ENCODE results near the gene GRXCR2. TPM values are rescaled to one million over a fixed set of nuclear protein-coding genes. Genes with fewer than 3 reads are reported as not detected.
"Not testable (repeated sequence)": the region's sequence is repeated elsewhere in the genome, so short reads cannot be mapped to it uniquely, and the experiment has no call there.

GRXCR2 gene
- polyA plus RNA-seq, 3 donors, result not detected

GRCh38 chr5:145887217-145887616 is 14.4 kb upstream of the GRXCR2 start:
- DNase-seq, result no peak

- no peak for DNase-seq
Observed at GRCh38 chr5:145874765-145875164, 2.0 kb upstream of the GRXCR2 start.

- DNase-seq, result no peak
Observed at GRCh38 chr5:145872486-145872885, 328 bp downstream of the GRXCR2 start.

- DNase-seq, result no peak
Observed at GRCh38 chr5:145869753-145870152, 3.1 kb downstream of the GRXCR2 start.

GRCh38 chr5:145867806-145868205 is 5.0 kb downstream of the GRXCR2 start:
- no peak for DNase-seq

- DNase-seq, result not testable (repeated sequence)
Observed at GRCh38 chr5:145864432-145864831, 8.4 kb downstream of the GRXCR2 start.

GRCh38 chr5:145863003-145863402 is 9.8 kb downstream of the GRXCR2 start:
- DNase-seq, result no peak

GRCh38 chr5:145859897-145860296 is 12.9 kb downstream of the GRXCR2 start:
- DNase-seq, result no peak

- DNase-seq, result no peak
Observed at GRCh38 chr5:145859453-145859852, 13.4 kb downstream of the GRXCR2 start.

- DNase-seq, result no peak
Observed at GRCh38 chr5:145858959-145859358, 13.9 kb downstream of the GRXCR2 start.

- DNase-seq, result peak; percentile 50
Observed at GRCh38 chr5:145856285-145856818, 16.5 kb downstream of the GRXCR2 start.

GRCh38 chr5:145855763-145856267 is 17.0 kb downstream of the GRXCR2 start:
- DNase-seq, result peak; percentile 39

- no peak for DNase-seq
Observed at GRCh38 chr5:145854651-145855258, 18.1 kb downstream of the GRXCR2 start.

- DNase-seq, result no peak
Observed at GRCh38 chr5:145853781-145854376, 18.9 kb downstream of the GRXCR2 start.

- DNase-seq, result no peak
Observed at GRCh38 chr5:145852990-145853389, 19.8 kb downstream of the GRXCR2 start.

- DNase-seq, result no peak
Observed at GRCh38 chr5:145848854-145849253, 24.0 kb downstream of the GRXCR2 start.

- DNase-seq, result no peak
Observed at GRCh38 chr5:145847499-145848497, 25.0 kb downstream of the GRXCR2 start.

- no peak for DNase-seq
Observed at GRCh38 chr5:145846081-145846480, 26.7 kb downstream of the GRXCR2 start.

GRCh38 chr5:145841299-145841698 is 31.5 kb downstream of the GRXCR2 start:
- DNase-seq, result no peak

- DNase-seq, result no peak
Observed at GRCh38 chr5:145840458-145841132, 32.2 kb downstream of the GRXCR2 start.

GRCh38 chr5:145838276-145838675 is 34.5 kb downstream of the GRXCR2 start:
- DNase-seq, result no peak

GRCh38 chr5:145836241-145836640 is 36.6 kb downstream of the GRXCR2 start:
- DNase-seq, result not testable (repeated sequence)

Data from renal pelvis (tissue), 4 donors.